WTC11 (cell line): Measurements from ENCODE around the gene STON2.
"Not testable (repeated sequence)": the region's sequence is repeated elsewhere in the genome, so short reads cannot be mapped to it uniquely, and the experiment has no call there.

Source experiments
- ATF3 ChIP-seq: sonication (generic); formaldehyde crosslinking; conservative IDR thresholded peaks from 2 replicates; pipeline ENCODE4 v1.8.1; 2022; ENCODE audit warnings: mild to moderate bottlenecking, missing genetic modification reagents
- ATF6 ChIP-seq: sonication (generic); formaldehyde crosslinking; IDR thresholded peaks from 2 replicates; pipeline ENCODE4 v1.8.1; 2023; ENCODE audit warnings: mild to moderate bottlenecking, missing genetic modification reagents
- ESRRA ChIP-seq: sonication (generic); formaldehyde crosslinking; IDR thresholded peaks from 2 replicates; pipeline ENCODE4 v1.8.1; 2022; ENCODE audit warnings: mild to moderate bottlenecking, missing genetic modification reagents, borderline replicate concordance
- FOXP1 ChIP-seq: sonication (generic); formaldehyde crosslinking; IDR thresholded peaks from 2 replicates; pipeline ENCODE4 v1.8.0; 2022; ENCODE audit warnings: missing genetic modification reagents, mild to moderate bottlenecking, moderate library complexity, borderline replicate concordance
- FOXP4 ChIP-seq: sonication (generic); formaldehyde crosslinking; IDR thresholded peaks from 2 replicates; pipeline ENCODE4 v1.8.0; 2022; ENCODE audit warnings: mild to moderate bottlenecking, missing genetic modification reagents
- GRHL2 ChIP-seq: fragments of 250-450 bp; sonication (Bioruptor Pico); IDR thresholded peaks from 2 replicates; pipeline ENCODE4 v1.8.0; 2022; ENCODE audit warnings: mild to moderate bottlenecking, moderate library complexity; ENCODE audit not compliant: insufficient replicate concordance, severe bottlenecking
- KAT7 ChIP-seq: sonication (generic); formaldehyde crosslinking; IDR thresholded peaks from 2 replicates; pipeline ENCODE4 v1.8.1; 2023; ENCODE audit warnings: missing genetic modification reagents, mild to moderate bottlenecking, borderline replicate concordance
- MYBL2 ChIP-seq: sonication (generic); formaldehyde crosslinking; IDR thresholded peaks from 2 replicates; pipeline ENCODE4 v1.8.1; 2023; ENCODE audit warnings: mild to moderate bottlenecking, moderate library complexity, missing genetic modification reagents
- NFYB ChIP-seq: sonication (generic); formaldehyde crosslinking; conservative IDR thresholded peaks from 2 replicates; pipeline ENCODE4 v1.8.0; 2022; ENCODE audit warnings: low read depth, missing genetic modification reagents
- NR3C1 ChIP-seq: sonication (generic); formaldehyde crosslinking; conservative IDR thresholded peaks from 2 replicates; pipeline ENCODE4 v1.8.1; 2023; ENCODE audit warnings: low read depth, mild to moderate bottlenecking, missing genetic modification reagents
- PREB ChIP-seq: sonication (generic); formaldehyde crosslinking; IDR thresholded peaks from 2 replicates; pipeline ENCODE4 v1.8.1; 2022; ENCODE audit warnings: mild to moderate bottlenecking, missing genetic modification reagents, moderate library complexity, borderline replicate concordance
- ZNF263 ChIP-seq: sonication (generic); formaldehyde crosslinking; IDR thresholded peaks from 2 replicates; pipeline ENCODE4 v1.8.1; 2022; ENCODE audit warnings: low read depth, mild to moderate bottlenecking, moderate library complexity, missing genetic modification reagents
- TF ChIP-seq, protein P1 (sequence below): sonication (generic); formaldehyde crosslinking; conservative IDR thresholded peaks from 2 replicates; pipeline ENCODE4 v1.8.1; 2023; ENCODE audit warnings: mild to moderate bottlenecking, low read depth, missing genetic modification reagents, moderate library complexity
- TF ChIP-seq, protein P2 (sequence below): fragments of 200-600 bp; IDR thresholded peaks from 2 replicates; pipeline ENCODE4 v1.8.0; 2022; ENCODE audit warnings: antibody characterized with exemption

DNA sequence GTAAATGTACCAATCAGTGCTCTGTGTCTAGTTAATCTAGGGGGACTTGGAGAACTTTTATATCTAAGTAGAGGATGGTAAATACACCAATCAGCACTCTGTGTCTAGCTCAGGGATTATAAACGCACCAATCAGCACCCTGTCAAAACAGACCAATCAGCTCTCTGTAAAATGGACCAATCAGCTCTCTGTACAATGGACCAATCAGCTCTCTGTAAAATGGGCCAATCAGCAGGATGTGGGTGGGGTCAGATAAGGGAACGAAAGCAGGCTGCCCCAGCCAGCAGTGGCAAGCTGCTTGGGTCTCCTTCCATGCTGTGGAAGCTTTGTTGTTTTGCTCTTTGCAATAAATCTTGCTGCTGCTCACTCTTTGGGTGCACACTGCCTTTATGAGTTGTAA, 163.3 kb downstream of the STON2 start:
- TF ChIP-seq, protein P1, sequence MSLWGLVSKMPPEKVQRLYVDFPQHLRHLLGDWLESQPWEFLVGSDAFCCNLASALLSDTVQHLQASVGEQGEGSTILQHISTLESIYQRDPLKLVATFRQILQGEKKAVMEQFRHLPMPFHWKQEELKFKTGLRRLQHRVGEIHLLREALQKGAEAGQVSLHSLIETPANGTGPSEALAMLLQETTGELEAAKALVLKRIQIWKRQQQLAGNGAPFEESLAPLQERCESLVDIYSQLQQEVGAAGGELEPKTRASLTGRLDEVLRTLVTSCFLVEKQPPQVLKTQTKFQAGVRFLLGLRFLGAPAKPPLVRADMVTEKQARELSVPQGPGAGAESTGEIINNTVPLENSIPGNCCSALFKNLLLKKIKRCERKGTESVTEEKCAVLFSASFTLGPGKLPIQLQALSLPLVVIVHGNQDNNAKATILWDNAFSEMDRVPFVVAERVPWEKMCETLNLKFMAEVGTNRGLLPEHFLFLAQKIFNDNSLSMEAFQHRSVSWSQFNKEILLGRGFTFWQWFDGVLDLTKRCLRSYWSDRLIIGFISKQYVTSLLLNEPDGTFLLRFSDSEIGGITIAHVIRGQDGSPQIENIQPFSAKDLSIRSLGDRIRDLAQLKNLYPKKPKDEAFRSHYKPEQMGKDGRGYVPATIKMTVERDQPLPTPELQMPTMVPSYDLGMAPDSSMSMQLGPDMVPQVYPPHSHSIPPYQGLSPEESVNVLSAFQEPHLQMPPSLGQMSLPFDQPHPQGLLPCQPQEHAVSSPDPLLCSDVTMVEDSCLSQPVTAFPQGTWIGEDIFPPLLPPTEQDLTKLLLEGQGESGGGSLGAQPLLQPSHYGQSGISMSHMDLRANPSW = not testable (repeated sequence)
- 0 out of 2 replicates have a peak, but pooled peaks have one; percentile 21 for TF ChIP-seq NFYB
- not testable (repeated sequence) for TF ChIP-seq ATF6 (CRISPR knock-in tag); NR3C1 (CRISPR knock-in tag); FOXP1 (CRISPR knock-in tag); KAT7 (CRISPR knock-in tag); PREB (CRISPR knock-in tag); FOXP4 (CRISPR knock-in tag); ZNF263 (CRISPR knock-in tag); ESRRA; MYBL2 (CRISPR knock-in tag); GRHL2 (CRISPR knock-in tag); ATF3 (CRISPR knock-in tag)
- TF ChIP-seq, protein P2, sequence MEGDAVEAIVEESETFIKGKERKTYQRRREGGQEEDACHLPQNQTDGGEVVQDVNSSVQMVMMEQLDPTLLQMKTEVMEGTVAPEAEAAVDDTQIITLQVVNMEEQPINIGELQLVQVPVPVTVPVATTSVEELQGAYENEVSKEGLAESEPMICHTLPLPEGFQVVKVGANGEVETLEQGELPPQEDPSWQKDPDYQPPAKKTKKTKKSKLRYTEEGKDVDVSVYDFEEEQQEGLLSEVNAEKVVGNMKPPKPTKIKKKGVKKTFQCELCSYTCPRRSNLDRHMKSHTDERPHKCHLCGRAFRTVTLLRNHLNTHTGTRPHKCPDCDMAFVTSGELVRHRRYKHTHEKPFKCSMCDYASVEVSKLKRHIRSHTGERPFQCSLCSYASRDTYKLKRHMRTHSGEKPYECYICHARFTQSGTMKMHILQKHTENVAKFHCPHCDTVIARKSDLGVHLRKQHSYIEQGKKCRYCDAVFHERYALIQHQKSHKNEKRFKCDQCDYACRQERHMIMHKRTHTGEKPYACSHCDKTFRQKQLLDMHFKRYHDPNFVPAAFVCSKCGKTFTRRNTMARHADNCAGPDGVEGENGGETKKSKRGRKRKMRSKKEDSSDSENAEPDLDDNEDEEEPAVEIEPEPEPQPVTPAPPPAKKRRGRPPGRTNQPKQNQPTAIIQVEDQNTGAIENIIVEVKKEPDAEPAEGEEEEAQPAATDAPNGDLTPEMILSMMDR = not testable (repeated sequence)
